GM18519 (cell line): ENCODE results near the gene MAPK11.
"Not testable (repeated sequence)": the region's sequence is repeated elsewhere in the genome, so short reads cannot be mapped to it uniquely, and the experiment has no call there.

Experiments
- ATAC-seq: cut with Tn5 transposase; IDR thresholded peaks from one replicate; pipeline ENCODE4 v1.9.1; 2021; ENCODE audit warnings: mild to moderate bottlenecking, moderate library complexity; ENCODE audit not compliant: unreplicated experiment, low FRiP score

Gene MAPK11

GRCh38 chr22:50278956-50279619 is 8.9 kb upstream of the MAPK11 start:
- no peak for ATAC-seq

- ATAC-seq = no peak
These were observed 8.3 kb upstream of the MAPK11 start for GRCh38 chr22:50278461-50278860.

- ATAC-seq = no peak
These were observed 7.6 kb upstream of the MAPK11 start for GRCh38 chr22:50277761-50278160.

- ATAC-seq = no peak
These were observed 6.0 kb upstream of the MAPK11 start for GRCh38 chr22:50276143-50276542.

GRCh38 chr22:50275181-50276055 is 5.2 kb upstream of the MAPK11 start:
- ATAC-seq = no peak

- no peak for ATAC-seq
These were observed 4.6 kb upstream of the MAPK11 start for GRCh38 chr22:50274771-50275170.

- ATAC-seq = no peak
These were observed 4.1 kb upstream of the MAPK11 start for GRCh38 chr22:50274311-50274710.

- not testable (repeated sequence) for ATAC-seq
These were observed 3.6 kb upstream of the MAPK11 start for GRCh38 chr22:50273781-50274180.

GRCh38 chr22:50273352-50273751 is 3.2 kb upstream of the MAPK11 start:
- ATAC-seq = not testable (repeated sequence)

- ATAC-seq = no peak
These were observed 2.0 kb upstream of the MAPK11 start for GRCh38 chr22:50272044-50272802.

- no peak for ATAC-seq
These were observed 1.4 kb upstream of the MAPK11 start for GRCh38 chr22:50271519-50271970.

- ATAC-seq = no peak
These were observed 650 bp upstream of the MAPK11 start for GRCh38 chr22:50270666-50271394.

- no peak for ATAC-seq
These were observed 609 bp downstream of the MAPK11 start for GRCh38 chr22:50269573-50269969.

GRCh38 chr22:50268655-50269113 is 1.5 kb downstream of the MAPK11 start:
- ATAC-seq = no peak

GRCh38 chr22:50267591-50268390 is 2.4 kb downstream of the MAPK11 start:
- no peak for ATAC-seq

- ATAC-seq = no peak
These were observed 3.2 kb downstream of the MAPK11 start for GRCh38 chr22:50266994-50267393.

- no peak for ATAC-seq
These were observed 5.1 kb downstream of the MAPK11 start for GRCh38 chr22:50264946-50265669.

GRCh38 chr22:50264104-50264745 is 6.0 kb downstream of the MAPK11 start:
- ATAC-seq = no peak
